ENCODE data around the gene SGPL1.

- TF ChIP-seq YY1 (IDR thresholded peaks at IDR 0.05; ENCODE audit: low read depth) (no peak), ZBTB7A (IDR thresholded peaks at IDR 0.05; ENCODE audit: low read depth) (no peak), TAF1 (IDR thresholded peaks at IDR 0.05; ENCODE audit: low read depth) (no peak), CREB1 (IDR thresholded peaks at IDR 0.05; ENCODE audit: low read depth) (no peak), MAX (IDR thresholded peaks at IDR 0.05) (no peak), EGR1 (IDR thresholded peaks at IDR 0.05) (no peak), EP300 (IDR thresholded peaks at IDR 0.05; ENCODE audit: borderline replicate concordance) (no peak), CEBPB (IDR thresholded peaks at IDR 0.05) (no peak), REST (IDR thresholded peaks at IDR 0.05; ENCODE audit: low read depth) (no peak), TCF12 (IDR thresholded peaks at IDR 0.05; ENCODE audit: low read depth) (no peak), RAD21 (IDR thresholded peaks at IDR 0.05; ENCODE audit: low read depth) (no peak)
These were observed 28.8 kb upstream of the SGPL1 start for GRCh38 chr10:70786799-70787415.

Measured in Ishikawa (cell line).